Peyer's patch (tissue), 4 donors: ENCODE results near the gene ARL4D. TPM values are rescaled to one million over a fixed set of nuclear protein-coding genes. Genes with fewer than 3 reads are reported as not detected.

Experiments
- DNase-seq, 3 donors: peaks; one replicate each; pipeline ENCODE4 v3.0.0-alpha.2; 2017 to 2019
- H3K27ac ChIP-seq, 4 donors: fragments of 200-600 bp; sonication (generic); one replicate each; pipeline ENCODE4 v1.5.1; 2016 to 2019
- H3K27me3 ChIP-seq, 2 donors: fragments of 200-600 bp; sonication (generic); one replicate each; pipeline ENCODE4 v1.5.1; 2019
- H3K36me3 ChIP-seq, 3 donors: fragments of 200-600 bp; sonication (generic); one replicate each; pipeline ENCODE4 v1.5.1; 2016 to 2019
- H3K4me1 ChIP-seq, 4 donors: fragments of 200-600 bp; sonication (generic); one replicate each; pipeline ENCODE4 v1.5.1; 2016 to 2019
- H3K4me3 ChIP-seq, 4 donors: fragments of 200-600 bp; sonication (generic); 1 replicate in 3 of 4; 2 replicates in 1 of 4; pipeline ENCODE4 v1.5.1; 2016 to 2019; ENCODE audit warnings: mild to moderate bottlenecking in 1 of 4
- H3K9me3 ChIP-seq, 4 donors: fragments of 200-600 bp; sonication (generic); one replicate each; pipeline ENCODE4 v1.5.1; 2016 to 2019; ENCODE audit warnings: mild to moderate bottlenecking in 1 of 4
- CTCF ChIP-seq, 6 experiments: fragments of 450-650 bp in 4 of 6; fragments of 200-600 bp in 2 of 6; sonication (generic) in 1 of 6; IDR thresholded peaks; one replicate each; pipeline ENCODE4 v1.5.1; 2017 to 2019; ENCODE audit warnings: antibody characterized with exemption in 6 of 6, mild to moderate bottlenecking in 3 of 6, moderate library complexity in 1 of 6
- POLR2A ChIP-seq, 2 donors: fragments of 450-650 bp; IDR thresholded peaks; one replicate each; pipeline ENCODE4 v1.5.1; 2017; ENCODE audit warnings: antibody characterized with exemption in 2 of 2, mild to moderate bottlenecking in 2 of 2, moderate library complexity in 2 of 2
- total RNA-seq, 4 donors: library from RNA; depleted of rRNA; stranded (reverse); fragments of >200 nt; gene quantifications; one replicate each; pipeline ENCODE4 v1.1.0, GENCODE V29; 2016

The ARL4D gene
- total RNA-seq, 4 donors from 2014 or later: 0.70 to 2.3 TPM; not detected in 2

- Histone ChIP-seq H3K36me3 (no peaks in the 10 kb centered on the region), H3K27me3 (no peaks in the 10 kb centered on the region), H3K4me3 (no peak overlapping the region), H3K27ac (no peak overlapping the region), H3K4me1 (no peaks in the 10 kb centered on the region), H3K9me3 (no peaks in the 10 kb centered on the region)
- no peak for DNase-seq
- TF ChIP-seq CTCF (IDR thresholded peaks at IDR 0.05) (no peak), POLR2A (IDR thresholded peaks at IDR 0.05) (no peak)
Observed at GRCh38 chr17:43434902-43435319, 36.1 kb downstream of the ARL4D start.

GRCh38 chr17:43437756-43438155 is 39.0 kb downstream of the ARL4D start:
- no peak for DNase-seq
- H3K27ac ChIP-seq: no peak overlapping the region
- no peak overlapping the region for H3K4me3 ChIP-seq
- no peaks in the 10 kb centered on the region for H3K9me3 ChIP-seq
- H3K27me3 ChIP-seq: no peaks in the 10 kb centered on the region
- TF ChIP-seq POLR2A (IDR thresholded peaks at IDR 0.05) (no peak), CTCF (IDR thresholded peaks at IDR 0.05) (no peak)
- H3K36me3 ChIP-seq: no peaks in the 10 kb centered on the region
- H3K4me1 ChIP-seq: no peaks in the 10 kb centered on the region

DNA sequence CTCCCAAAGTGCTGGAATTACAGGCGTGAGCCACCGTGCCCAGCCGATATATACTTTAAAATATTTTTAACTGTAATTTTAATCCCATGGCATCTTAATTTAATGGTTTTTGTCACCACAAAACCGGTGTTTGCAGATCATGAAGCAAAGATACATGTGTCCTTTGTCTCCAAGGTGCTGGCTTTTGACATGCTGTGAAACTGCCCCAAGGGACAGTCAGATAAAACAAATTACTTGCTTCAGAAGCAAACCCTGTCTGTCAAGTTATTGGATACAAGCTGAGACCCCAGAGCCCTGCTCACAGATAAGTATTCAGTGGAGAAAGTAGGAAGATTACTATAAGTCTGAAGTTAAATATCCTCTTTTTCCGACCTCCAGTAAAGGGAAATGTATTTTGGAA is 39.8 kb downstream of the ARL4D start:
- no peak for DNase-seq
- Histone ChIP-seq H3K27me3 (no peaks in the 10 kb centered on the region), H3K4me1 (no peaks in the 10 kb centered on the region), H3K27ac (no peak overlapping the region), H3K9me3 (no peaks in the 10 kb centered on the region), H3K36me3 (no peaks in the 10 kb centered on the region), H3K4me3 (no peak overlapping the region)
- TF ChIP-seq CTCF (IDR thresholded peaks at IDR 0.05) (no peak), POLR2A (IDR thresholded peaks at IDR 0.05) (no peak)

DNA sequence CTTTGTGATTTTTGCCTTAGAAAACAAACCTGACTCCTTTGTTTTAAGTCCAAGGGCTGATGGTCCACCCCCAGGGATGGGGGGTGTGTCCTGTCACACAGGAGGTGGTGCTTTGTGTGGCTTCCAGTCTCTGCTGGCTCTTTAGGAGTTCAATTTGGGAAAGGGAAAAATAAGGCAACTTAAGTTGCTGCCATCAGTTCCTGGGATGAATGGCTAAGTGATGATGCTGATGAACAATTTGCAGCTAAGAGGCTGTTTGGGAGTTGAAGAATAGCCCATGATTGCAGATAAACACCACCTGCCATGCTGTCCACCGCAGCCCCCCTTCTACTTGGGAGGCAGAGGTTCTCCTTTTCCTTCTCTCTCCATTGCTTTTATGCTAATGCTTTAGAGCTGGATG is 40.2 kb downstream of the ARL4D start:
- no peaks in the 10 kb centered on the region for H3K9me3 ChIP-seq
- DNase-seq: no peak
- H3K36me3 ChIP-seq: no peaks in the 10 kb centered on the region
- TF ChIP-seq POLR2A (IDR thresholded peaks at IDR 0.05) (no peak), CTCF (IDR thresholded peaks at IDR 0.05) (no peak)
- no peaks in the 10 kb centered on the region for H3K4me1 ChIP-seq
- H3K27ac ChIP-seq: no peak overlapping the region
- H3K27me3 ChIP-seq: no peaks in the 10 kb centered on the region
- no peak overlapping the region for H3K4me3 ChIP-seq

DNA sequence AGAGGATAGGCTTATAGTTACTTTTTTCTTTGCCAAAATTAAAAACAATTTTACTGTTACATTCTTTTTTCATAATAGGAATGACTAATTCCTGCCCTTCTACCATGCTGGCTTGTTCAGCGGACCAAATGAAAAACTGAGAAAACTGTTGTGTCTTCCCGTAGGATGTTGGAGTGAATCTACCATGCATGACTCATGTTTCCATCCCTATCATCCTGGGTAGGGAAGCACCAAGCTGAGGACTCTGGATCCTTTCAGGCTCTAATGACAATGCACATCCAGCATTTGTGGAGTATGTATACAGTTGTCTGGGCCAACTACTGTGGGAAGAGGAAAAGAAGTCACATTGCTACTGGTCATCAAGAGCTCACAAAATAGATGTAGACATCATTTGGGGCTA is 43.9 kb downstream of the ARL4D start:
- DNase-seq: no peak
- Histone ChIP-seq H3K36me3 (no peaks in the 10 kb centered on the region), H3K4me3 (no peak overlapping the region), H3K4me1 (no peaks in the 10 kb centered on the region), H3K27me3 (no peaks in the 10 kb centered on the region), H3K27ac (no peak overlapping the region), H3K9me3 (no peaks in the 10 kb centered on the region)
- no peak for TF ChIP-seq CTCF (IDR thresholded peaks at IDR 0.05)

DNA sequence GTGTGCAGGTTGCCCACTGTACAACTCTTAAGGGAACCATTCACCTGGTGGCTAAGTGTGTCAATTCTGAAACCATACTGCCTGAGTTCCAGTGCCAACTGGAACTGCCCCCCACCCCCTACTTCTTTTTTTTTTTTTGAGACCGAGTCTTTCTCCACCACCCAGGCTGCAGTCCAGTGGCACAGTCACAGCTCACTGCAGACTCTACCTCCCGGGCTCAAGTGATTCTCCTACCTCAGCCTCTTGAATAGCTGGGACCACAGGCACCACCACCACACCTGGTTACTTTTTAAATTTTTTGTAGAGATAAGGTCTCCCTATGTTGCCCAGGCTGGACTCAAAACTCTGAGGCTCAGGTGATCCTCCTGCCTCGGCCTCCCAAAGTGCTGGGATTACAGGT is 44.6 kb downstream of the ARL4D start:
- Histone ChIP-seq H3K4me3 (no peak overlapping the region), H3K36me3 (no peaks in the 10 kb centered on the region), H3K27ac (no peak overlapping the region), H3K4me1 (no peaks in the 10 kb centered on the region), H3K9me3 (no peaks in the 10 kb centered on the region), H3K27me3 (no peaks in the 10 kb centered on the region)
- no peak for DNase-seq
- TF ChIP-seq POLR2A (IDR thresholded peaks at IDR 0.05) (no peak), CTCF (IDR thresholded peaks at IDR 0.05) (no peak)
